ENCODE data around the gene TMEM229B.

The TMEM229B gene

DNA sequence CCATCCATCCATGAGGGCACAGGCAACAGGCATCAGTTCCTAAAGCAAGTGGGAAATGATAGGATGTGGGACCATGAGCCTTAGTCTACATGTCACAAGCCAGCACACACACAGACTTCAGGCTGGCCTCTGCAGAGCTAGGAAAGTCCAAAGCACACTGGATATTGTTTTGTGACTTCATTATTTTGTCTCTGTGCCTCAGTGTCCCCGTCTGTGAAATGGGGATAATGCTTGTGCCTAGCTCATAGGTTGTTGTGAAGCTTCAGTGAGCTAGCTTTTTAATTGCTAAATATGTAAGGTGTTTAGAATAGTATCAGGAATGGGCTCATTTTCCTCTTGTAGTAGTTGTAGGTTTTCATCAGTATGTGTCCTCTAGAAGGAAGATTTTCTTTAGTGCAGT is 49.6 kb downstream of the TMEM229B start:
- Histone ChIP-seq H2AFZ (ENCODE audit: low read depth, low read length) (no peak overlapping the region), H3K79me2 (ENCODE audit: low read length) (no peaks in the 10 kb centered on the region), H3K4me1 (ENCODE audit: low read length) (peaks cover 7% of the 10 kb centered on the region), H3K27ac (ENCODE audit: low read length) (no peak overlapping the region), H3K4me2 (ENCODE audit: low read length) (no peak overlapping the region), H3K9ac (ENCODE audit: low read length) (no peak overlapping the region), H3K4me3 (ENCODE audit: low read length) (no peak overlapping the region), H3K27me3 (ENCODE audit: low read depth, low read length) (peaks cover 48% of the 10 kb centered on the region), H3K9me3 (ENCODE audit: insufficient read depth, low read length) (no peaks in the 10 kb centered on the region), H4K20me1 (ENCODE audit: insufficient read depth, low read length) (no peaks in the 10 kb centered on the region), H3K36me3 (replicated peaks; ENCODE audit: low read depth, low read length) (no peaks in the 10 kb centered on the region)
- no peak for TF ChIP-seq EZH2phosphoT487 (IDR thresholded peaks at IDR 0.05; ENCODE audit: low read depth)
- TF ChIP-seq, protein P1, sequence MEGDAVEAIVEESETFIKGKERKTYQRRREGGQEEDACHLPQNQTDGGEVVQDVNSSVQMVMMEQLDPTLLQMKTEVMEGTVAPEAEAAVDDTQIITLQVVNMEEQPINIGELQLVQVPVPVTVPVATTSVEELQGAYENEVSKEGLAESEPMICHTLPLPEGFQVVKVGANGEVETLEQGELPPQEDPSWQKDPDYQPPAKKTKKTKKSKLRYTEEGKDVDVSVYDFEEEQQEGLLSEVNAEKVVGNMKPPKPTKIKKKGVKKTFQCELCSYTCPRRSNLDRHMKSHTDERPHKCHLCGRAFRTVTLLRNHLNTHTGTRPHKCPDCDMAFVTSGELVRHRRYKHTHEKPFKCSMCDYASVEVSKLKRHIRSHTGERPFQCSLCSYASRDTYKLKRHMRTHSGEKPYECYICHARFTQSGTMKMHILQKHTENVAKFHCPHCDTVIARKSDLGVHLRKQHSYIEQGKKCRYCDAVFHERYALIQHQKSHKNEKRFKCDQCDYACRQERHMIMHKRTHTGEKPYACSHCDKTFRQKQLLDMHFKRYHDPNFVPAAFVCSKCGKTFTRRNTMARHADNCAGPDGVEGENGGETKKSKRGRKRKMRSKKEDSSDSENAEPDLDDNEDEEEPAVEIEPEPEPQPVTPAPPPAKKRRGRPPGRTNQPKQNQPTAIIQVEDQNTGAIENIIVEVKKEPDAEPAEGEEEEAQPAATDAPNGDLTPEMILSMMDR (IDR thresholded peaks at IDR 0.05; ENCODE audit: low read depth, low read length) = no peak

DNA sequence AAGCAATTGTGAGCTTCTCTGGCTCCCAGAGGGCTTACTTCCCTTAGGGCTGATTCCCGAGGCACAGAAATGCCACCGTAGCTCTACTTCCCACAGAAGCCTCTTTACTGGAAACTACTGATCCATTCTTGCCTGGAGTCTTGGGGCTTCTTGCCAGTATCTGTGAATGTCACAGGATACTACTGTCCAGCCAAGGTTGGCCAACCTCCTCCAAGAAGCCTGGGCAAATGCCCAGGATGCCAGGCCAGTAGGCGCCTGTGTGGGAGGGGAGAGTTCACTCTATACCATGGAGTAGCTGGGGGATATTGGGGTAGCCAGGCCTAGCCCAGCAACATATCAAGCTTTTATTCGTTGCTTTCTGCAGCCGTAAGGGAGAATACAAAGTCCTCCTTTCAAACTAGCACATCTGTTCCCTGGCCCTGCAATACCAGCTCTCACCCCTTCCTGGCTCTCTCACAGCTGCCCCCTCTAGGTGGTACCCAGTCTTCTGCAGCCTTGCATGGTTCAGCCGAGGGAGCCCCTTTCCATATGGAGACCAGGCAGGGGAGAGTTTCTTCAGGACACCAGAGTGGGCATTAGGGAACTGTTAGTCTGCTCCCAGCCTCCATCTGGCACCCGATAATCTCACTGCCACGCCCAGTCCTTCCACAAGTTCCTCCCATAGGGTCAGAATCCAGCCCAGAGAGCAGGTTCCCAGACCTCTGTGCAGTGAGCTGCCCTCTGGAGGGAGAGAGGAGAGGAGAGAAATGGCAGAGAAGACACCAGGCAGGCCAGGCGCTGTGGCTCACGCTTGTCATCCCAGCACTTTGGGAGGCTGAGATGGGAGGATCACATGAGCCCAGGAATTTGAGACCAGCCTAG is 52.3 kb downstream of the TMEM229B start:
- Histone ChIP-seq H3K4me3 (ENCODE audit: low read length) (no peak overlapping the region), H3K36me3 (replicated peaks; ENCODE audit: low read depth, low read length) (no peaks in the 10 kb centered on the region), H2AFZ (ENCODE audit: low read depth, low read length) (no peak overlapping the region), H3K4me1 (ENCODE audit: low read length) (peaks cover 7% of the 10 kb centered on the region), H3K79me2 (ENCODE audit: low read length) (no peaks in the 10 kb centered on the region), H3K4me2 (ENCODE audit: low read length) (no peak overlapping the region), H3K27ac (ENCODE audit: low read length) (no peak overlapping the region), H3K9ac (ENCODE audit: low read length) (no peak overlapping the region), H3K27me3 (ENCODE audit: low read depth, low read length) (peaks cover 58% of the 10 kb centered on the region), H3K9me3 (ENCODE audit: insufficient read depth, low read length) (no peaks in the 10 kb centered on the region), H4K20me1 (ENCODE audit: insufficient read depth, low read length) (no peaks in the 10 kb centered on the region)
- TF ChIP-seq, protein P1 (IDR thresholded peaks at IDR 0.05; ENCODE audit: low read depth, low read length) = no peak
- TF ChIP-seq EZH2phosphoT487 (IDR thresholded peaks at IDR 0.05; ENCODE audit: low read depth) = no peak

DNA sequence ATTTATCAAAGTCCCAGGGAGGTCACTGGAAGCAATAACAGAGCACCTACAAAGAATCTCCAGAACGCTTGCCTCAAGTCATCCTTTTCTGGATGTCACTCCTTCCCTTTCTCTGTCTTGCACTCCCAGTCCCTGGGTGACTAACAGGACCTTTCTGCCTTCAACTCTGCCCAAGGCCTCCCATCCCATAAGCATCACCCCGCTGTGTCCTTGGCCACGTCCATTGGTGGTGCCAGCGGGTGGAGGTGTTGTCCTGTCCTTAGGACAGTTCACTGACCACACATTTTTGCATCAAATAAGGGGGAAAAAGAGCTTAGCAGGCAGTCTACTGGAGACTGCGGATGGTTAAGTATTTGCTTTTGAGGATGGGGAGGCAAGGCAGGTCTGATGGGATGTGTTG is 52.9 kb downstream of the TMEM229B start:
- H3K79me2 ChIP-seq (ENCODE audit: low read length) = no peaks in the 10 kb centered on the region
- no peak for TF ChIP-seq EZH2phosphoT487 (IDR thresholded peaks at IDR 0.05; ENCODE audit: low read depth)
- TF ChIP-seq, protein P1 (IDR thresholded peaks at IDR 0.05; ENCODE audit: low read depth, low read length) = no peak
- H3K4me2 ChIP-seq (ENCODE audit: low read length) = no peak overlapping the region
- H3K9me3 ChIP-seq (ENCODE audit: insufficient read depth, low read length) = no peaks in the 10 kb centered on the region
- no peaks in the 10 kb centered on the region for H4K20me1 ChIP-seq (ENCODE audit: insufficient read depth, low read length)
- H2AFZ ChIP-seq (ENCODE audit: low read depth, low read length) = no peak overlapping the region
- H3K36me3 ChIP-seq (replicated peaks; ENCODE audit: low read depth, low read length) = no peaks in the 10 kb centered on the region
- H3K4me3 ChIP-seq (ENCODE audit: low read length) = no peak overlapping the region
- peaks cover 7% of the 10 kb centered on the region for H3K4me1 ChIP-seq (ENCODE audit: low read length)
- no peak overlapping the region for H3K9ac ChIP-seq (ENCODE audit: low read length)
- no peak overlapping the region for H3K27ac ChIP-seq (ENCODE audit: low read length)
- H3K27me3 ChIP-seq (ENCODE audit: low read depth, low read length) = peaks cover 59% of the 10 kb centered on the region

DNA sequence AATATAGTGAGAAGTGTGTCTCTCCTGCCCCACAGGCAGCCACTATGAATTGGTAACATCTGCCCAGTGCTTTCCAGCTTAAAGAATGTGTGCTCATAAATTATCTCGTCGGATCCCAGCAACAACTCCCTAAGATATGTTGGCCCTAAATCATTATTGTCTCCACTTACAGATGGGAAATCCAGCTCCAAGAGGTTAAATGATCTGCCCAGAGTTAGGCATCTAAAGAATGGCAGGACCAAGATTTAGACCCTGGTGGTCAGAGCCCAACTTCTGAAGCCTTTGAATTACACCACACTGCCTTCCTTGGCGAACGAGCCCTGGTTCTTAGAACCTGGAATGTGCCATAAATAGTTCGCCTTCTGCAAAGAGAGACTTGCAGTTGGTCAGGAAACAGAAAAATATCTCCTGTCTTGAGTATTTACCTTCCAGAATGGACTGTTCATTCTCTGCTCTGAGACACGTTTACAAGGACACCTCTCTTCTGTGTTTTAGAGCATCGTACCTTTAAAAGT is 56.4 kb downstream of the TMEM229B start:
- no peaks in the 10 kb centered on the region for H4K20me1 ChIP-seq (ENCODE audit: insufficient read depth, low read length)
- H3K4me2 ChIP-seq (ENCODE audit: low read length) = no peak overlapping the region
- H3K4me1 ChIP-seq (ENCODE audit: low read length) = peaks cover 7% of the 10 kb centered on the region
- TF ChIP-seq, protein P1 (IDR thresholded peaks at IDR 0.05; ENCODE audit: low read depth, low read length) = no peak
- TF ChIP-seq EZH2phosphoT487 (IDR thresholded peaks at IDR 0.05; ENCODE audit: low read depth) = no peak
- no peaks in the 10 kb centered on the region for H3K36me3 ChIP-seq (replicated peaks; ENCODE audit: low read depth, low read length)
- H3K27me3 ChIP-seq (ENCODE audit: low read depth, low read length) = peaks cover 61% of the 10 kb centered on the region
- no peaks in the 10 kb centered on the region for H3K79me2 ChIP-seq (ENCODE audit: low read length)
- no peak overlapping the region for H3K4me3 ChIP-seq (ENCODE audit: low read length)
- H2AFZ ChIP-seq (ENCODE audit: low read depth, low read length) = no peak overlapping the region
- H3K9ac ChIP-seq (ENCODE audit: low read length) = no peak overlapping the region
- no peaks in the 10 kb centered on the region for H3K9me3 ChIP-seq (ENCODE audit: insufficient read depth, low read length)
- no peak overlapping the region for H3K27ac ChIP-seq (ENCODE audit: low read length)

Measured in OCI-LY3 (cell line).